DMS53 treated with DMSO at 0.1 percent for 48 hours (cell line): ENCODE results near the gene MASP1.

ENCODE experiments used
- DNase-seq: peaks from one replicate; lab custom pipeline; 2025; ENCODE audit not compliant: unreplicated experiment; lab: John Stamatoyannopoulos, UW

Gene MASP1

GRCh38 chr3:187291512-187292132, at the start of gene MASP1:
TSS of gene MASP1 (minus strand) at chr3:187291737. CDS start at chr3:187291632, 105 bp downstream.
- DNase-seq = no peak

- DNase-seq = no peak
These were observed 49.0 kb upstream of the MASP1 start for GRCh38 chr3:187340578-187340977.

GRCh38 chr3:187336322-187336721, 44.8 kb upstream of the MASP1 start:
- no peak for DNase-seq

- no peak for DNase-seq
These were observed 43.4 kb upstream of the MASP1 start for GRCh38 chr3:187334904-187335303.

GRCh38 chr3:187328691-187329090, 37.2 kb upstream of the MASP1 start:
- no peak for DNase-seq

GRCh38 chr3:187327845-187328244, 36.3 kb upstream of the MASP1 start:
- no peak for DNase-seq

GRCh38 chr3:187325632-187326031, 34.1 kb upstream of the MASP1 start:
- no peak for DNase-seq

GRCh38 chr3:187323091-187323490, 31.6 kb upstream of the MASP1 start:
- DNase-seq = no peak

- DNase-seq = no peak
These were observed 30.8 kb upstream of the MASP1 start for GRCh38 chr3:187322291-187322690.

- no peak for DNase-seq
These were observed 30.2 kb upstream of the MASP1 start for GRCh38 chr3:187321766-187322165.

- peak; percentile 19 for DNase-seq
These were observed 28.3 kb upstream of the MASP1 start for GRCh38 chr3:187319699-187320302.

GRCh38 chr3:187318819-187319616, 27.5 kb upstream of the MASP1 start:
- peak; percentile 18 for DNase-seq

- DNase-seq = no peak
These were observed 24.3 kb upstream of the MASP1 start for GRCh38 chr3:187315872-187316271.

- no peak for DNase-seq
These were observed 22.6 kb upstream of the MASP1 start for GRCh38 chr3:187314176-187314575.

GRCh38 chr3:187310954-187311470, 19.5 kb upstream of the MASP1 start:
- DNase-seq = no peak

GRCh38 chr3:187310226-187310625, 18.7 kb upstream of the MASP1 start:
- DNase-seq = no peak

GRCh38 chr3:187305881-187306280, 14.3 kb upstream of the MASP1 start:
- no peak for DNase-seq

- no peak for DNase-seq
These were observed 8.1 kb upstream of the MASP1 start for GRCh38 chr3:187299611-187300010.

GRCh38 chr3:187296911-187297310, 5.4 kb upstream of the MASP1 start:
- no peak for DNase-seq

- DNase-seq = no peak
These were observed 4.5 kb upstream of the MASP1 start for GRCh38 chr3:187296058-187296457.

- no peak for DNase-seq
These were observed 3.9 kb upstream of the MASP1 start for GRCh38 chr3:187295316-187296034.
